ENCODE data around the gene KIR2DL4.
"Not testable (repeated sequence)": the region's sequence is repeated elsewhere in the genome, so short reads cannot be mapped to it uniquely, and the experiment has no call there.

Gene KIR2DL4

DNA sequence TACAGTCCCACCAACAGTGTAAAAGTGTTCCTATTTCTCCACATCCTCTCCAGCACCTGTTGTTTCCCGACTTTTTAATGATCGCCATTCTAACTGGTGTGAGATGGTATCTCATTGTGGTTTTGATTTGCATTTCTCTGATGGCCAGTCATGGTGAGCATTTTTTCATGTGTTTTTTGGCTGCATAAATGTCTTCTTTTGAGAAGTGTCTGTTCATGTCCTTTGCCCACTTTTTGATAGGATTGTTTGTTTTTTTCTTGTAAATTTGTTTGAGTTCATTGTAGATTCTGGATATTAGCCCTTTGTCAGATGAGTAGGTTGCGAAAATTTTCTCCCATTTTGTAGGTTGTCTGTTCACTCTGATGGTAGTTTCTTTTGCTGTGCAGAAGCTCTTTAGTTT lies 60.0 kb downstream of the KIR2DL4 start:
- H3K36me3 ChIP-seq (ENCODE audit: control insufficient read depth in 5 of 5, insufficient read depth in 5 of 5, low read length in 5 of 5); H3K4me3 ChIP-seq (ENCODE audit: low read depth in 1 of 5, low read length in 5 of 5); H3K27ac ChIP-seq (ENCODE audit: low read depth, low read length); H3K9ac ChIP-seq (ENCODE audit: low read length in 5 of 5); H3K9me3 ChIP-seq (ENCODE audit: control insufficient read depth in 5 of 5, low read length in 5 of 5); H3K4me1 ChIP-seq (ENCODE audit: control insufficient read depth in 5 of 5, insufficient read depth in 5 of 5, low read length in 5 of 5); H3K27me3 ChIP-seq (ENCODE audit: control insufficient read depth in 5 of 5, insufficient read depth in 4 of 5, low read length in 5 of 5): not testable (repeated sequence)

All from subcutaneous abdominal adipose tissue (tissue), 5 donors.